T follicular helper cell (primary cell): Measurements from ENCODE around the gene CMTM4.

Source experiments
- DNase-seq: peaks from one replicate; pipeline ENCODE4 v3.0.0-alpha.2; 2020; ENCODE audit warnings: low read depth

The CMTM4 gene

DNA sequence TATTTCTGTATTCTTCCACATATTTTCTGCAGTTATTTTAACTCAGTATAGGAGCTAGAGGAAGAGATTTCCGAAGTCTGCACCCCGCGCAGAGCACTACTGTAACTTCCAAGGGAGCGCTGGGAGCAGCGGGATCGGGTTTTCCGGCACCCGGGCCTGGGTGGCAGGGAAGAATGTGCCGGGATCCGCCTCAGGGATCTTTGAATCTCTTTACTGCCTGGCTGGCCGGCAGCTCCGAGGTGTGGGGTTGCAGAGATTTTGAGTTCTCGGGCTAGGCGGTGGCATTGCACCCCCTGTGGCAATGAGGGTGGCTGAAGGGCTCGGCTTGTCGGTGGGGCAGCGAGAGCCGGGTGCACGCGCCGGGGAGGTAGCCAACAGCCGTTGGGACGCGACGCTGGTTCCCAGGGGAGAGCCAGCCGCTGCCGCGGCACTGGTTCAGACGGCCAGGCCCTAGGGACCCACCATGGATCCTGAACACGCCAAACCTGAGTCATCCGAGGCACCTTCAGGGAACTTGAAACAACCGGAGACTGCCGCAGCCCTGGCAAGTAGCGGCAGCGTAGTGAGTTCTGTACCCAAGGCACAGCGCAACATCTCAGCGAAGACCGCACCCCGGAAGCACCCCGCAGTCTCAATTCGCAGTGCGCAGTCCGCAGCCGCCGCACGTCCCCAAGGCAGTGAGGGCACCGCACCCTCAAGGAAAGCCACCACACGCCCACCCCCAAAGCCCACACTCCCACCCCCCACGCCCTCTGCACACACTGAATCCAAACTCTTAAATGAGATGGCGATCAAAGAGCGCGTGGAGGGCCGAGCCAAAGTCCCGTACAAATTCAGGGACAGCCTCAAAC lies 130.3 kb downstream of the CMTM4 start, which contains the start of gene CMTM1:
TSS of gene CMTM1 (plus strand) at position 389 of the 851 bp plus-strand sequence. CDS start at position 464, 75 bp downstream.
- DNase-seq: no peak
